GM12873 (cell line): ENCODE data around the gene PRLH.

Experiments used
- CTCF ChIP-seq: IDR thresholded peaks from 2 replicates; pipeline ENCODE4 v1.5.1; 2012; ENCODE audit warnings: low read depth, mild to moderate bottlenecking, moderate library complexity, low read length, control low read depth; ENCODE audit not compliant: insufficient read depth; ENCODE audit errors: missing control alignments

Gene PRLH

GRCh38 chr2:237591141-237591881, 24.9 kb downstream of the PRLH start:
- no peak for TF ChIP-seq CTCF

- no peak for TF ChIP-seq CTCF
These were observed 26.1 kb downstream of the PRLH start for GRCh38 chr2:237592425-237592980.

GRCh38 chr2:237593036-237593435, 26.7 kb downstream of the PRLH start:
- no peak for TF ChIP-seq CTCF

- no peak for TF ChIP-seq CTCF
These were observed 27.4 kb downstream of the PRLH start for GRCh38 chr2:237593596-237594320.

- TF ChIP-seq CTCF: no peak
These were observed 28.1 kb downstream of the PRLH start for GRCh38 chr2:237594514-237594871.

GRCh38 chr2:237596520-237597195, 30.3 kb downstream of the PRLH start:
- no peak for TF ChIP-seq CTCF
